ENCODE data around the gene LPO. TPM values are rescaled to one million over a fixed set of nuclear protein-coding genes. Genes with fewer than 3 reads are reported as not detected.

Gene LPO
- total RNA-seq, 1 experiment from 2014 or later = 0.20 TPM

- ChIA-PET POLR2A (no interaction called here), CTCF (interaction anchor here (1.0 kb wide), 1 partner anchor 62 kb away, joined by 3 read pairs; no protein-coding TSS in a partner anchor)
- Mint-ChIP-seq H3K27ac (no peak within 1 kb of the TSS), H3K4me1 (peaks cover 6% of the 10 kb centered on the region; the same call in 1 of the 2 replicates), H3K4me3 (no peak within 1 kb of the TSS), H3K27me3 (ENCODE audit: low read depth) (peaks cover 7% of the 10 kb centered on the region; the same call in 1 of the 2 replicates), H3K36me3 (no peaks in the 10 kb centered on the region), H3K9me3 (no peaks in the 10 kb centered on the region)
- DNase-seq (ENCODE audit: low spot score) (no peak), ATAC-seq (no peak)
- TF ChIP-seq RELA (CRISPR knock-in tag; IDR thresholded peaks at IDR 0.05; ENCODE audit: borderline replicate concordance) (no peak), CDX4 (CRISPR knock-in tag; IDR thresholded peaks at IDR 0.05; ENCODE audit: borderline replicate concordance) (no peak)
Observed at GRCh38 chr17:58192612-58193011, 45.8 kb upstream of the LPO start, which contains the start of gene EPX. EPX (plus strand) TSS chr17:58192726; CDS start chr17:58192847, 121 bp downstream.

- H3K36me3 Mint-ChIP-seq = no peaks in the 10 kb centered on the region
- ChIA-PET POLR2A (no interaction called here), CTCF (interaction anchor here (1.1 to 2.0 kb wide), 6 partner anchors 9 to 170 kb away, joined by 3 to 11 read pairs (median 4); no protein-coding TSS in a partner anchor)
- peaks cover 6% of the 10 kb centered on the region; the same call in 1 of the 2 replicates for H3K4me1 Mint-ChIP-seq
- no peak overlapping the region for H3K4me3 Mint-ChIP-seq
- DNase-seq (ENCODE audit: low spot score) (peak; percentile 69), ATAC-seq (peak; percentile 62)
- H3K9me3 Mint-ChIP-seq = no peaks in the 10 kb centered on the region
- H3K27ac Mint-ChIP-seq = no peak overlapping the region
- TF ChIP-seq ZBTB21 (CRISPR knock-in tag; IDR thresholded peaks at IDR 0.05; ENCODE audit: borderline replicate concordance) = no peak
- TF ChIP-seq RORB (CRISPR knock-in tag; IDR thresholded peaks at IDR 0.05) = no peak
- TF ChIP-seq FOXP1 (CRISPR knock-in tag; IDR thresholded peaks at IDR 0.05; ENCODE audit: borderline replicate concordance) = no peak
- TF ChIP-seq KAT7 (CRISPR knock-in tag; IDR thresholded peaks at IDR 0.05; ENCODE audit: borderline replicate concordance) = no peak
- no peak for TF ChIP-seq CTCF (IDR thresholded peaks at IDR 0.05)
- no peak for TF ChIP-seq EMX1 (CRISPR knock-in tag; IDR thresholded peaks at IDR 0.05)
- TF ChIP-seq ZNF121 (CRISPR knock-in tag; IDR thresholded peaks at IDR 0.05) = no peak
- TF ChIP-seq NR1H2 (CRISPR knock-in tag; IDR thresholded peaks at IDR 0.05) = no peak
- TF ChIP-seq ZNF219 (CRISPR knock-in tag; IDR thresholded peaks at IDR 0.05; ENCODE audit: borderline replicate concordance) = no peak
- H3K27me3 Mint-ChIP-seq (ENCODE audit: low read depth) = peaks cover 7% of the 10 kb centered on the region; the same call in 1 of the 2 replicates
Observed at GRCh38 chr17:58193641-58194255, 44.6 kb upstream of the LPO start.

- no peak for DNase-seq (ENCODE audit: low spot score)
- H3K27ac Mint-ChIP-seq = no peak overlapping the region; the same call in 1 of the 2 replicates
- no peak overlapping the region for H3K4me3 Mint-ChIP-seq
- TF ChIP-seq FOXP1 (CRISPR knock-in tag; IDR thresholded peaks at IDR 0.05; ENCODE audit: borderline replicate concordance) = no peak
- TF ChIP-seq SOX15 (CRISPR knock-in tag; IDR thresholded peaks at IDR 0.05) = no peak
- TF ChIP-seq EMX1 (CRISPR knock-in tag; IDR thresholded peaks at IDR 0.05) = no peak
- no peak for TF ChIP-seq ESRRA (CRISPR knock-in tag; IDR thresholded peaks at IDR 0.05; ENCODE audit: borderline replicate concordance)
- TF ChIP-seq KAT7 (CRISPR knock-in tag; IDR thresholded peaks at IDR 0.05; ENCODE audit: borderline replicate concordance) = no peak
- TF ChIP-seq CBFB (CRISPR knock-in tag; IDR thresholded peaks at IDR 0.05; ENCODE audit: low read depth) = no peak
- TF ChIP-seq FOXJ3 (CRISPR knock-in tag; IDR thresholded peaks at IDR 0.05; ENCODE audit: borderline replicate concordance) = no peak
- TF ChIP-seq ZNF121 (CRISPR knock-in tag; IDR thresholded peaks at IDR 0.05) = no peak
- no peak for TF ChIP-seq ZNF138 (CRISPR knock-in tag; conservative IDR thresholded peaks at IDR 0.05)
- no peak for ATAC-seq
- POLR2A ChIA-PET = no interaction called here
- CTCF ChIA-PET = interaction anchor here (1.0 to 2.0 kb wide), 4 partner anchors 11 to 54 kb away, joined by 3 to 11 read pairs (median 6); no protein-coding TSS in a partner anchor
- H3K9me3 Mint-ChIP-seq = no peaks in the 10 kb centered on the region
- no peaks in the 10 kb centered on the region for H3K36me3 Mint-ChIP-seq
- H3K27me3 Mint-ChIP-seq (ENCODE audit: low read depth) = peaks cover 7% of the 10 kb centered on the region
- peaks cover 6% of the 10 kb centered on the region; the same call in 1 of the 2 replicates for H3K4me1 Mint-ChIP-seq
Observed at GRCh38 chr17:58195518-58196123, 42.8 kb upstream of the LPO start.
